GM19452 (cell line): ENCODE measurements around the gene ZGLP1.
"Not testable (repeated sequence)": the region's sequence is repeated elsewhere in the genome, so short reads cannot be mapped to it uniquely, and the experiment has no call there.

Source experiments
- ATAC-seq: cut with Tn5 transposase; IDR thresholded peaks from one replicate; pipeline ENCODE4 v1.9.1; 2021; ENCODE audit not compliant: unreplicated experiment

The ZGLP1 gene

DNA sequence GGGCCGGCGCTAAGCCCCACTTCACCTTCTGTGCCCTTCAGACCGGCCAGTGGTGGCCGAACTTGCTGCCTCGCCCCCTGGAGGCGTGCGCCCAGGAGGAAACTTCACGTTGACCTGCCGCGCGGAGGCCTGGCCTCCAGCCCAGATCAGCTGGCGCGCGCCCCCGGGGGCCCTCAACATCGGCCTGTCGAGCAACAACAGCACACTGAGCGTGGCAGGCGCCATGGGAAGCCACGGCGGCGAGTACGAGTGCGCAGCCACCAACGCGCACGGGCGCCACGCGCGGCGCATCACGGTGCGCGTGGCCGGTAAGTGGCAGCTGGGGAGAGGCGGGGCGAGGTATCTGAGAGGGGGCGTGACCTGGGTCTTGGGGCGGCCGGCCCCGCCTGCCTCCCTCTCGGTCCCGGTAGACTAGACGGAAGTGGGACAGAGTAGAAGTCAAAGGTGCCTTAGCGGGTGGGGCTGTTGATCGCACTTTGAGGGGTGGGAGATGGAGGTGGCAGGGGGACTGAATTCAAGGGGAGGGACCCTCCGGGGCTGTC is 14.2 kb downstream of the ZGLP1 start:
- no peak for ATAC-seq

DNA sequence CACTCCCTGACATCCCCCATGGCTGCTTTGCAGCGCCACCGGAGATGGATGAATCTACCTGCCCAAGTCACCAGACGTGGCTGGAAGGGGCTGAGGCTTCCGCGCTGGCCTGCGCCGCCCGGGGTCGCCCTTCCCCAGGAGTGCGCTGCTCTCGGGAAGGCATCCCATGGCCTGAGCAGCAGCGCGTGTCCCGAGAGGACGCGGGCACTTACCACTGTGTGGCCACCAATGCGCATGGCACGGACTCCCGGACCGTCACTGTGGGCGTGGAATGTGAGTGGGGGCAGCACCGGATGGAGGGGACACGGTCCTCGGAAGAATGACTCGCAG is 15.3 kb downstream of the ZGLP1 start:
- ATAC-seq = no peak

DNA sequence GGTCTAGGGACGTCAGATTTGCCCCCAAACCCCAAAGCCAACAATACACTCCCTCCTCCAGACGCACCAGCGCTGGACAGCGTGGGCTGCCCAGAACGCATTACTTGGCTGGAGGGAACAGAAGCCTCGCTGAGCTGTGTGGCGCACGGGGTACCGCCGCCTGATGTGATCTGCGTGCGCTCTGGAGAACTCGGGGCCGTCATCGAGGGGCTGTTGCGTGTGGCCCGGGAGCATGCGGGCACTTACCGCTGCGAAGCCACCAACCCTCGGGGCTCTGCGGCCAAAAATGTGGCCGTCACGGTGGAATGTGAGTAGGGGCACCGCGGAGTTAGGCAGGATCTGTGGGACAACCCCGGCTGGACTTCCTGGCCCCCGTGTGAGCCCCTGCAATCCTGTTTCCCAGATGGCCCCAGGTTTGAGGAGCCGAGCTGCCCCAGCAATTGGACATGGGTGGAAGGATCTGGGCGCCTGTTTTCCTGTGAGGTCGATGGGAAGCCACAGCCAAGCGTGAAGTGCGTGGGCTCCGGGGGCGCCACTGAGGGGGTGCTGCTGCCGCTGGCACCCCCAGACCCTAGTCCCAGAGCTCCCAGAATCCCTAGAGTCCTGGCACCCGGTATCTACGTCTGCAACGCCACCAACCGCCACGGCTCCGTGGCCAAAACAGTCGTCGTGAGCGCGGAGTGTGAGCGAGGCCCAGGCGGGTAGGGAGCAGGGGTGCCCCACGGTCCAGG is 15.8 kb downstream of the ZGLP1 start:
- no peak for ATAC-seq

DNA sequence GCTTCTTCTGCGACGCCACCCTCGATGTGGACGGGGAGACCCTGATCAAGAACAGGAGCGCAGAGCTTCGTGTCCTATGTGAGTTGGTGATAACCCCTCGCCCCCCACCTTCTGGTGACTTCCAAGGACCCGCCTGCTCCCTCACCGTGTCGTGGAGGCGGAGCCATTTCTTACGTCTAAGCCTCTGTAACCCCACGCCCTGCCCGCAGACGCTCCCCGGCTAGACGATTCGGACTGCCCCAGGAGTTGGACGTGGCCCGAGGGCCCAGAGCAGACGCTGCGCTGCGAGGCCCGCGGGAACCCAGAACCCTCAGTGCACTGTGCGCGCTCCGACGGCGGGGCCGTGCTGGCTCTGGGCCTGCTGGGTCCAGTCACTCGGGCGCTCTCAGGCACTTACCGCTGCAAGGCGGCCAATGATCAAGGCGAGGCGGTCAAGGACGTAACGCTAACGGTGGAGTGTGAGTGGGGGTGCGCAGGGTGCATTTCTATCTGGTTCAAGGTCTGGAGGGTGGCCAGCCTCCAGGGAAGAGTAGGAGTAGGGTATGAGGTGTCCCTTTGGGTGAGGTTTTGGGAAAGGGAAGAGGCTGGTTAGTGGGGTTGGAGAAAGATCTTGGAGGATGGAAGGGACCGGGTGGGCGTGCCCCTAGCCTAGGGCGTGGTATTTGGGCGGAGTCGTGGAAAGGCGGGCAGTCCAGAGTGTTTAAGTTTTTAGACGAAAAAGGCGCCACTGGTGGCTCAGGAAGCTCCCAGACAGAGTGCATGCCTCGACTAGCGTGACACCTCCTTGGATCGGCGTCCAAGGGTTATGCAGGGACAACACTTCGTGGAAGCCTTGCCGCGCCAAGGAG is 16.6 kb downstream of the ZGLP1 start:
- no peak for ATAC-seq

DNA sequence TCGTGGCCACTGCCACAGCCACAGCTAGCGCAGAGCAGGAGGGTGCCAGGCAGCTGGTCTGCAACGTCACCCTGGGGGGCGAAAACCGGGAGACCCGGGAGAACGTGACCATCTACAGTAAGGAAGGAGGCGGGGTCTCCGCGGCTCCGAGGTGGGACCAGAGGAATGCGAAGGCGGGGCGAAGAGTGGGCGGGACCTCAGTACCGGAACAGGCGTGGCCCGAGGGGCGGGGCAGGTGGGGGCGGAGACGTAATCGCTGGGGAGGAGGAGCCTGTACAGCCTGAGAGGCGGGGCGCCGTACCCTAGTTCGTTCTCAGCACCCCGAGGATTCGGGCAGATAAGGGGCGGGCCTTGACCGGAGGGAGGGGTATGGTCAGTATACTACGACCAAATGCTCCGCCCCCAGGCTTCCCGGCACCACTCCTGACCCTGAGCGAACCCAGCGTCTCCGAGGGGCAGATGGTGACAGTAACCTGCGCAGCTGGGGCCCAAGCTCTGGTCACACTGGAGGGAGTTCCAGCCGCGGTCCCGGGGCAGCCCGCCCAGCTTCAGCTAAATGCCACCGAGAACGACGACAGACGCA is 17.3 kb downstream of the ZGLP1 start:
- no peak for ATAC-seq

DNA sequence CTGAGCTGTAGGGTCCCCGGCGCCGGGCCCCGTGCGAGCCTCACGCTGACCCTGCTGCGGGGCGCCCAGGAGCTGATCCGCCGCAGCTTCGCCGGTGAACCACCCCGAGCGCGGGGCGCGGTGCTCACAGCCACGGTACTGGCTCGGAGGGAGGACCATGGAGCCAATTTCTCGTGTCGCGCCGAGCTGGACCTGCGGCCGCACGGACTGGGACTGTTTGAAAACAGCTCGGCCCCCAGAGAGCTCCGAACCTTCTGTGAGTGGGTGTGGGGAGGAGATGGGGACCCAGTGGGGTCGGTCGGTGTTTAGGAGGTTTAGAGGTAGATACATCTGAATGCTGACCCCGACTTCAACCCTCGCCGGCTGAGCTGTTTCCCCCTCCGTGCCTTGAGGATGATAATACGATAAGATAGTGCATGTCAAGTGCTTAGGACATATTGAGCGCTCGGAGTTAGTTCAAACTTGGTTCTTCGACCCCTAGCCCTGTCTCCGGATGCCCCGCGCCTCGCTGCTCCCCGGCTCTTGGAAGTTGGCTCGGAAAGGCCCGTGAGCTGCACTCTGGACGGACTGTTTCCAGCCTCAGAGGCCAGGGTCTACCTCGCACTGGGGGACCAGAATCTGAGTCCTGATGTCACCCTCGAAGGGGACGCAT is 17.9 kb downstream of the ZGLP1 start:
- no peak for ATAC-seq

DNA sequence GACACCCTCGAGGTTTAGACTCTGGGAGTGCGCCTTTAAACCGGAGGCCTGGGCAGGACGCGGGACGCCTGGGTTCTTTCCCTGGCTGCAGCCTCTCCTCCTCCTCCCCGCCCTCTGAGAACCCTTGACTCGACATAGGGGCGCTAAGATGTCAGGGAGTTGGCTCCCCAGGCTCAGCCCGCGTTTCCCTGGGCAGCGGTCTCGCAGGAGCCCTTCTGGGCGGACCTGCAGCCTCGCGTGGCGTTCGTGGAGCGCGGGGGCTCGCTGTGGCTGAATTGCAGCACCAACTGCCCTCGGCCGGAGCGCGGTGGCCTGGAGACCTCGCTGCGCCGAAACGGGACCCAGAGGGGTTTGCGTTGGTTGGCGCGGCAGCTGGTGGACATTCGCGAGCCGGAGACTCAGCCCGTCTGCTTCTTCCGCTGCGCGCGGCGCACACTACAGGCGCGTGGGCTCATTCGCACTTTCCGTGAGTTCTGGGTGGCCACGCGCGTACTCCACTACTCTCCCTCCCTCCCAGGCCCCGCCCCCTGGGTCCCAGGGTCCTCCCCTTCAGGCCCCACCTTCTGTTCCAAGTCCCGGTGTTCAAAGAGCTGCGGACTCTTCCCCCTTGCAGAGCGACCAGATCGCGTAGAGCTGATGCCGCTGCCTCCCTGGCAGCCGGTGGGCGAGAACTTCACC is 18.6 kb downstream of the ZGLP1 start:
- no peak for ATAC-seq

DNA sequence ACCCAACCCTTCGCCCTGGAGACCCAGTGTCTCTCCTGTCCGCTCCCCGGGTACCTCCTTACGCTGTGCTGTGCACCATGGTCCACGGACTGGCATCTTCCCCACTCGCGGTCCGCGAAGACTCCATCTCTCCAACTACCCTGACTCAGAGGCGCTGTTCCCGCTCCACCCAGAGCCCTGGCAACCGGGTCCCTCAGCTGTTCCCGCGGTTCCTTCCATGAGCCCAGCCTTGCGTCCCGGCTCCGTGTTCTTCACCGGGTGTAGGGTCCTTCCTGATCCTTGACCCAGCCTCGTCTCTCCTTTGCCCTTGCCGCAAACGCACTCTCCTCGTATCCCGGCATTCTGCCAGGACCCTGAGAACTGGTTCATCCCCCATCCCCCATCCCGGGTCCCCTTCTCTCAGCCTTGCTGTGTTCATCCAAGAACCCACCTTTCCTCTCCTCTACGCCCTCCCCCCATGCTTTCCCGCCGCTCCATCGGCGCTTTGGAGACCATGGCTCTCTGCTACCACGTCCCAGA is 19.2 kb downstream of the ZGLP1 start:
- ATAC-seq = no peak

DNA sequence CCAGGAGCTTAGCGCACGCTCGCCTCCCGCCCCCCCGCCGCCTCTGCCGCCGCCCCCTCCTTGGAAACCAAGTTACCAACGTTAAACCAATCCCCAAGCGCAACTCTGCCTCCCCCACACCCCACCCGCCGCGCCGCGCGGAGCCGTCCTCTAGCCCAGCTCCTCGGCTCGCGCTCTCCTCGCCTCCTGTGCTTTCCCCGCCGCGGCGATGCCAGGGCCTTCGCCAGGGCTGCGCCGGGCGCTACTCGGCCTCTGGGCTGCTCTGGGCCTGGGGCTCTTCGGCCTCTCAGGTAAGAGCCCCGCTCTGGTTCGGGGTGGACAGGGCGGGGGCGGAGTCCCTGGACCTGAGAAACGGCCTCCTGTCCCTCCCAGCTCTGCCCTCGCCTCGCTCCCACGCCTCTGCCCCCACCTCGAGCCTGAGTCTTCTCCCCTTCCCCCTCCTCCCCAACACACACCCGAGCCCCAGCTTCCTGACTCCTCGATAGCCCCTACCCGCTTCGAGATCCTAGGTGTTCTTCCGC is 19.7 kb downstream of the ZGLP1 start, which contains the start of gene ICAM5:
ICAM5 (plus strand) TSS at position 117 of the 521 bp plus-strand sequence; CDS start at position 209, 92 bp downstream.
- ATAC-seq = no peak

DNA sequence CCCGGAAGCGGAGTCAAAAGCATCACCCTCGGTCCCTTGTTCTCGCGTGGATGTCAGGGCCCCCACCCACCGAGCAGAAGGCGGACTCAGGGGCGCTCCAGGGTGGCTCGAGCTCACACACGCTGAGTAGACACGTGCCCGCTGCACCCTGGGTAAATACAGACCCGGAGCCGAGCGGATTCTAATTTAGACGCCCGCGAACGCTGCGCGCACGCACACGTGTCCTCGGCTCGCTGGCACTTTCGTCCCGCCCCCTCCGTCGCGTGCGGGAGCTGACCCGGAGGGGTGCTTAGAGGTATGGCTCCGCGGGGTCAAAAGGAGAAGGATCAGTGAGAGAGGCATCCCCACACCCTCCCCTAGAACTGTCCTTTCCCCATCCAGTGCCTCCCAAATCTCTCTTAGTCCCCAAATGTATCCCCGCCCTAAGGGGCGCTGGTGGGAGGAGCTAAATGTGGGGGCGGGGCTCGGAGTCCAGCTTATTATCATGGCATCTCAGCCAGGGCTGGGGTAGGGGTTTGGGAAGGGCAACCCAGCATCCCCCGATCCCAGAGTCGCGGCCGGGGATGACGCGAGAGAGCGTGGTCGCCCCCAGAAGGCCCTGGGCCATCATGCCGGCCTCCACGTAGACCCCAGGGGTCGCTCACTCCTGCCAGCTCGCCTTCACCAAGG is 20.3 kb downstream of the ZGLP1 start:
- no peak for ATAC-seq

DNA sequence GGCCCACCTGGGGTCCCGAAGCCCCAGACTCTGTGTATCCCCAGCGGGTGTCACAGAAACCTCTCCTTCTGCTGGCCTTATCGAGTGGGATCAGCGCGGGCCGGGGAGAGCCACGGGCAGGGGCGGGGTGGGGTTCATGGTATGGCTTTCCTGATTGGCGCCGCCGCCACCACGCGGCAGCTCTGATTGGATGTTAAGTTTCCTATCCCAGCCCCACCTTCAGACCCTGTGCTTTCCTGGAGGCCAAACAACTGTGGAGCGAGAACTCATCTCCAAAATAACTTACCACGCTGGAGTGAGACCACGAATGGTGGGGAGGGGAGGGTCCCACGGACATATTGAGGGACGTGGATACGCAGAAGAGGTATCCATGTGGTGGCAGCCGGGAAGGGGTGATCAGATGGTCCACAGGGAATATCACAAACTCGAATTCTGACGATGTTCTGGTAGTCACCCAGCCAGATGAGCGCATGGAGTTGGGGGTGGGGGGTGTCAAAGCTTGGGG is 20.9 kb downstream of the ZGLP1 start:
- no peak for ATAC-seq

DNA sequence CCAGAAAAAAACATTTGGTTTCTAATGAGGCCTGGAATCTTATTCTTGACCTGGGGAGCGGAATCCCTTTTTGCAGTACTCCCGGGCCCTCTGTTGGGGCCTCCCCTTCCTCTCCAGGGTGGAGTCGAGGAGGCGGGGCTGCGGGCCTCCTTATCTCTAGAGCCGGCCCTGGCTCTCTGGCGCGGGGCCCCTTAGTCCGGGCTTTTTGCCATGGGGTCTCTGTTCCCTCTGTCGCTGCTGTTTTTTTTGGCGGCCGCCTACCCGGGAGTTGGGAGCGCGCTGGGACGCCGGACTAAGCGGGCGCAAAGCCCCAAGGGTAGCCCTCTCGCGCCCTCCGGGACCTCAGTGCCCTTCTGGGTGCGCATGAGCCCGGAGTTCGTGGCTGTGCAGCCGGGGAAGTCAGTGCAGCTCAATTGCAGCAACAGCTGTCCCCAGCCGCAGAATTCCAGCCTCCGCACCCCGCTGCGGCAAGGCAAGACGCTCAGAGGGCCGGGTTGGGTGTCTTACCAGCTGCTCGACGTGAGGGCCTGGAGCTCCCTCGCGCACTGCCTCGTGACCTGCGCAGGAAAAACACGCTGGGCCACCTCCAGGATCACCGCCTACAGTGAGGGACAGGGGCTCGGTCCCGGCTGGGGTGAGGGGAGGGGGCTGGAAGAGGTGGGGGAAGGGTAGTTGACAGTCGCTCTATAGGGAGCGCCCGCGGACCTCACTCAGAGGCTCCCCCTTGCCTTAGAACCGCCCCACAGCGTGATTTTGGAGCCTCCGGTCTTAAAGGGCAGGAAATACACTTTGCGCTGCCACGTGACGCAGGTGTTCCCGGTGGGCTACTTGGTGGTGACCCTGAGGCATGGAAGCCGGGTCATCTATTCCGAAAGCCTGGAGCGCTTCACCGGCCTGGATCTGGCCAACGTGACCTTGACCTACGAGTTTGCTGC is 22.5 kb downstream of the ZGLP1 start, which contains the start of gene ICAM4:
ICAM4 (plus strand) TSS at position 153 of the 935 bp plus-strand sequence; CDS start at position 211, 58 bp downstream.
- ATAC-seq = no peak

DNA sequence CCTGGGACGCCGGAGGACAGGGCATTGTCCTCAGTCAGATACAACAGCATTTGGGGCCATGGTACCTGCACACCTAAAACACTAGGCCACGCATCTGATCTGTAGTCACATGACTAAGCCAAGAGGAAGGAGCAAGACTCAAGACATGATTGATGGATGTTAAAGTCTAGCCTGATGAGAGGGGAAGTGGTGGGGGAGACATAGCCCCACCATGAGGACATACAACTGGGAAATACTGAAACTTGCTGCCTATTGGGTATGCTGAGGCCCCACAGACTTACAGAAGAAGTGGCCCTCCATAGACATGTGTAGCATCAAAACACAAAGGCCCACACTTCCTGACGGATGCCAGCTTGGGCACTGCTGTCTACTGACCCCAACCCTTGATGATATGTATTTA is 24.2 kb downstream of the ZGLP1 start:
- no peak for ATAC-seq

DNA sequence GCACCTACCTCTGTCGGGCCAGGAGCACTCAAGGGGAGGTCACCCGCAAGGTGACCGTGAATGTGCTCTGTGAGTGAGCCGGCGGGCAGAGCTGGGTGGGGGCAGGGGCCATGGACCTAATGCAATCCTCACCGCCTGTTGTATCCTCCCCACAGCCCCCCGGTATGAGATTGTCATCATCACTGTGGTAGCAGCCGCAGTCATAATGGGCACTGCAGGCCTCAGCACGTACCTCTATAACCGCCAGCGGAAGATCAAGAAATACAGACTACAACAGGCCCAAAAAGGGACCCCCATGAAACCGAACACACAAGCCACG is 24.7 kb downstream of the ZGLP1 start:
- no peak for ATAC-seq

DNA sequence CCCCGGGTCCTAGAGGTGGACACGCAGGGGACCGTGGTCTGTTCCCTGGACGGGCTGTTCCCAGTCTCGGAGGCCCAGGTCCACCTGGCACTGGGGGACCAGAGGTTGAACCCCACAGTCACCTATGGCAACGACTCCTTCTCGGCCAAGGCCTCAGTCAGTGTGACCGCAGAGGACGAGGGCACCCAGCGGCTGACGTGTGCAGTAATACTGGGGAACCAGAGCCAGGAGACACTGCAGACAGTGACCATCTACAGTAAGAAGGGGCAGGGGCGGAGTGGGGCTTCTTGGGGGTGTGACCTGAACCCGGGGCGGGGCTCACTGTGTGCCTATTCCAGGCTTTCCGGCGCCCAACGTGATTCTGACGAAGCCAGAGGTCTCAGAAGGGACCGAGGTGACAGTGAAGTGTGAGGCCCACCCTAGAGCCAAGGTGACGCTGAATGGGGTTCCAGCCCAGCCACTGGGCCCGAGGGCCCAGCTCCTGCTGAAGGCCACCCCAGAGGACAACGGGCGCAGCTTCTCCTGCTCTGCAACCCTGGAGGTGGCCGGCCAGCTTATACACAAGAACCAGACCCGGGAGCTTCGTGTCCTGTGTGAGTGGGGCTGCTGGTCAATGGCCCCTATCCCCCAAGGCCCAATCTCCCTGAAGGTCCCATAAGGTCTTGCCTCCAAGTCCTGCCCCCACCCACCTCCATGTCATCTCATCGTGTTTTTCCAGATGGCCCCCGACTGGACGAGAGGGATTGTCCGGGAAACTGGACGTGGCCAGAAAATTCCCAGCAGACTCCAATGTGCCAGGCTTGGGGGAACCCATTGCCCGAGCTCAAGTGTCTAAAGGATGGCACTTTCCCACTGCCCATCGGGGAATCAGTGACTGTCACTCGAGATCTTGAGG is 25.3 kb downstream of the ZGLP1 start:
- ATAC-seq = no peak

DNA sequence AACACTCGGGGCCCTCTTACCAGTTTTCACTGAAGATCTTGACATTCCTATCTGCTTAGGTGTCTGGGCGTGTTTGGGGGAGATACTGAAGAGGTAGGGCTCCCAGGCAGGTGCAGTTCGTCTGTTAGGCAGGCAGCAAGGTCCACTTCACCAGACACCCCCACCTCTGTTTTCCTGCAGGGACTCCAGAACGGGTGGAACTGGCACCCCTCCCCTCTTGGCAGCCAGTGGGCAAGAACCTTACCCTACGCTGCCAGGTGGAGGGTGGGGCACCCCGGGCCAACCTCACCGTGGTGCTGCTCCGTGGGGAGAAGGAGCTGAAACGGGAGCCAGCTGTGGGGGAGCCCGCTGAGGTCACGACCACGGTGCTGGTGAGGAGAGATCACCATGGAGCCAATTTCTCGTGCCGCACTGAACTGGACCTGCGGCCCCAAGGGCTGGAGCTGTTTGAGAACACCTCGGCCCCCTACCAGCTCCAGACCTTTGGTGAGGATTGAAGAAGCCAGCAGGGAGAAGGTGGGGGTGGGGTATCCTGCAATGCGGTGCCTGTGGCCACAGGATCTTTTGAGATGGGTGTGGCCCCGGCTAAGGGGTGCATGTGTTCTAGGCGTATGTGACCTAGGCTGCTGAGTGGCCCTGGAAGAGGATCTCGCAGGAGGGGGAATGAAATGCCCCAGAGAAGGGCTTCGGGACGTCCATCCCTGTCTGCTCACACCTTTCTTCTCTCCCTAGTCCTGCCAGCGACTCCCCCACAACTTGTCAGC is 26.1 kb downstream of the ZGLP1 start:
- ATAC-seq = no peak

DNA sequence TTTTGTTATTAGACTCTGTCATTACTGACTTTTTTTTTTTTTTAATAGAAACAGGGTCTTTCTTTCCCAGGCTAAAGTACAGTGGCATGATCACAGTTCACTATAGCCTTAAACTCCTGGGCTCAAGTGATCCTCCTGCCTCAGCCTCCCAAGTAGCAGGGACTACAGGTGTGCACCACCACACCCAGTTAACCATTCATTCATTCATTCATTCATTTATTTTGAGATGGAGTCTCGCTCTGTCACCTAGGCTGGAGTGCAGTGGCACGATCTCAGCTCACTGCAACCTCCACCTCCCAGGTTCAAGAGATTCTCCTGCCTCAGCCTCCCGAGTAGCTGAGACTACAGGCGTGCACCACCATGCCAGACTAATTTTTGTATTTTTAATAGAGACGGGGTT is 27.6 kb downstream of the ZGLP1 start:
- ATAC-seq = not testable (repeated sequence)
